Fibroblast of lung (primary cell): Measurements from ENCODE around the gene L3MBTL4.

Experiments
- EZH2 ChIP-seq: IDR thresholded peaks from 2 replicates; pipeline ENCODE4 v1.5.1; 2012; ENCODE audit warnings: low read length, control low read depth, mild to moderate bottlenecking; ENCODE audit errors: missing control alignments
- TF ChIP-seq, protein P1 (sequence below), 2 donors: IDR thresholded peaks in 1 of 2; conservative IDR thresholded peaks in 1 of 2; 1 replicate in 1 of 2; 2 replicates in 1 of 2; pipeline ENCODE4 v1.5.1; 2011 to 2012; ENCODE audit warnings: low read length in 2 of 2, control low read depth in 1 of 2, inconsistent platforms in 1 of 2, low read depth in 1 of 2, mild to moderate bottlenecking in 1 of 2

GRCh38 chr18:6340121-6340520 is 74.6 kb downstream of the L3MBTL4 start:
- TF ChIP-seq, protein P1, sequence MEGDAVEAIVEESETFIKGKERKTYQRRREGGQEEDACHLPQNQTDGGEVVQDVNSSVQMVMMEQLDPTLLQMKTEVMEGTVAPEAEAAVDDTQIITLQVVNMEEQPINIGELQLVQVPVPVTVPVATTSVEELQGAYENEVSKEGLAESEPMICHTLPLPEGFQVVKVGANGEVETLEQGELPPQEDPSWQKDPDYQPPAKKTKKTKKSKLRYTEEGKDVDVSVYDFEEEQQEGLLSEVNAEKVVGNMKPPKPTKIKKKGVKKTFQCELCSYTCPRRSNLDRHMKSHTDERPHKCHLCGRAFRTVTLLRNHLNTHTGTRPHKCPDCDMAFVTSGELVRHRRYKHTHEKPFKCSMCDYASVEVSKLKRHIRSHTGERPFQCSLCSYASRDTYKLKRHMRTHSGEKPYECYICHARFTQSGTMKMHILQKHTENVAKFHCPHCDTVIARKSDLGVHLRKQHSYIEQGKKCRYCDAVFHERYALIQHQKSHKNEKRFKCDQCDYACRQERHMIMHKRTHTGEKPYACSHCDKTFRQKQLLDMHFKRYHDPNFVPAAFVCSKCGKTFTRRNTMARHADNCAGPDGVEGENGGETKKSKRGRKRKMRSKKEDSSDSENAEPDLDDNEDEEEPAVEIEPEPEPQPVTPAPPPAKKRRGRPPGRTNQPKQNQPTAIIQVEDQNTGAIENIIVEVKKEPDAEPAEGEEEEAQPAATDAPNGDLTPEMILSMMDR (conservative IDR thresholded peaks at IDR 0.05 in 1 of 2, IDR thresholded peaks at IDR 0.05 in 1 of 2; ENCODE audit: low read depth in 1 of 2, low read length in 2 of 2): no peak
- no peak for TF ChIP-seq EZH2
